ENCODE data around the gene DNHD1.

The DNHD1 gene, protein sequence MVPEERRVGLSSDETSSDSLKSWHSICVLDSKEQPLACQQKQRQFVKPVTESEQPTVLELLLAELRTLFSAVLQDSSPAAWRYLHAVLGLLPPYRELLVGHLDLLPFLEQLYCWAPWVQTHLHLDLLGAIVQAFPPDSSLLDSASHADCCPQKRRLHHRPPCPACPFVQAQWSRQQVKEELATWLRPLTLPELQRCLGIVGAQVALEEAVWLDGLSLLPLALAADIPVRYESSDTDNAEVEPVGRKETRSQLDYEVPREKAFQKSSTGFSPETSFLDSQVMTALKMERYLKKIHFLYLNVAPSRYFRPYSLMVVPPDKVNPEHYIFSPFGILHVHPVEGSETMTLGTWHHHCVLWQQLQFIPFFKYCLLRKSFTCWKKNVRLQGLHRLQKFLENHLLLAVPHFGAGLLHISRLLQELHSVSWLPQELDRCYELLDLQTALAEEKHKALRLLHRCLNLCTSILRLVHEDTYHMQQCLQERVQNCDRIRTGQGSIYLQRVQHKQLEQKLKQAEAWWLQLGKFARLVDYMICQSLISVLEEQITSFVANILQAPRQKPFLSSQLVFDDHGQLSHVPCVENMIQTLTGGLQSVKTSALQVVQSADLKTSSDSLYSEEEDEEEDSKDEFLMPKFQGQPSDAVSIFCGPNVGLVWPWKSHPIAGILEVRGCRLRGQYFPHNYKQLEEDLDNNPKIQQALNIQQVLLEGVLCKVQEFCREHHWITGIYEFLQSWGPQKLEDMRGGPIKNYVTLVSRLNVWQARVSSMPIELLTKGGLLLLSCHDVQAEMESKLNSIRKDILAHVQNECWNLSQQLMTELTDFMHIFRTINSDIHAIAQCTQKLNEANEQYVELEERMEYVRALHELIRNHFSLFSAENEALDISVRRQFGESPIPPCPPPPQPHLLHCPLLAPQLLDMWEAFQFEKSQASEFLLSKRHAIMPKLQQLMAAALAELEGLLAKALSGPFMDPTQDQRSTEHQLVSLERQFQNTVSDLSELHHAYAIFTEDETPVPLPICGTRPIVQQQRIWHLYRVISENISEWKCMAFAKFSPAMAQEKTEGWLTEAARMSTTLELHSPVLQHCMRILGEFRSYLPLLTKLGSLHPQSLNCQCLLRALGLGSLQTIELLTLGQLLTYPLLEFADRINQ (N-terminal part only)

DNA sequence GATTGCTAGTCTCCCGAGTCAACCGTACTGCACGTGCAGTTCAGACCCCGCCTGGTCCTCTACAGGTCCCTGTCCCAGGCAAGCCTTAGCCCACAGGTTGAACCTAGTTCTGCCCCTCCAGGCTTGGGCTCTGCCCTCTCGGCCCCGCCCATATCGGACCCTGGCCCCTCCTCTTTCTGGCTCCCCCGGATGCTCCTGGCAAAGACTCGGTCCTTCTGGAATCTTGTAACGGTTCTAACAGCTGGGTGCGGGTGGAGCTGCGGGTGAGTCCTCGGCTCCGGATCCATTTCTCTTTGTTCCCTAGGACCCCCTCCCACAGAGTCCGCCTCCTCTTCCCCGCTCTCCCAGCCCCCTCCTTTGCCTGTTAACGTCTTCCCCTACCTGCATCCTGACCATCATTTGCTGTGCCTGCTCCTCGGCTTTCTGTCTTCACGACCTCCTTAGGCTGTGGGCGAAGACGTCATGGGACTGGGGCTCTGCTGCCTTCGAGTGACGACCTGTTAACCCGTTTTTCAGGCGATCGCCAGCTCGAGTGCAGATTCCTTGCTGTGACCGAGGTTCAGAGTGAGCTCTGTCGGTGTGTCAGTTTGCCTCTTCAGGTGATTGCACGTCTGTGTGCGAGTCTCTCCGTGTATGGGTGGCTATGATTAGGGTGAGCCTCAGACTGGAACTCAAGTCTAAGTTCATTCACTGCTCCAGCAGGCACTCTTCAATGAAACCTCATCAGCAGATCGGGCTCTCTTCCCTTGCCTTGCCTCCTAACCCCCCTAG is at the start of gene DNHD1:
Gene DNHD1 (plus strand): TSS at position 212 of the 771 bp plus-strand sequence. CDS start 936 bp downstream, outside the sequence.
- no peak for DNase-seq

DNA sequence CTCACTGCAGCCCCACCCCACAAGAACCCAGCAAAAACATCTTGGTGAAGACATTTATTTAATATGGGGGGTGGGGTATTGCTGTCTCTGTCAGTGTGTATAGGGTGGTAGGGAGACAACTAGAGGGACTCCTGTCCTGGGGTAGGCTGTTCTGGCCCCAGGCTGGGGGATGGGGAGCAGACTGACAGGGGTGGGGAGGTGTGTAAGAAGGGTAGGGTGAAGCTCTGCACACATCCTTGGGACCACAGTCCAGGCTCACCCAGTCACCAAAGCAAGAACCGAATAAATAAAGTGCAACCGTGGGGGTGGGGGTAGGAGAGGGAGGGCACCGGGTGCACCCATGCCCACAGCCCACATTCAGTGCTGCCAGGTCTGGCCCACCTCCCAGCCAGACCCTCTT is 48.5 kb upstream of the DNHD1 start:
- DNase-seq = no peak

DNA sequence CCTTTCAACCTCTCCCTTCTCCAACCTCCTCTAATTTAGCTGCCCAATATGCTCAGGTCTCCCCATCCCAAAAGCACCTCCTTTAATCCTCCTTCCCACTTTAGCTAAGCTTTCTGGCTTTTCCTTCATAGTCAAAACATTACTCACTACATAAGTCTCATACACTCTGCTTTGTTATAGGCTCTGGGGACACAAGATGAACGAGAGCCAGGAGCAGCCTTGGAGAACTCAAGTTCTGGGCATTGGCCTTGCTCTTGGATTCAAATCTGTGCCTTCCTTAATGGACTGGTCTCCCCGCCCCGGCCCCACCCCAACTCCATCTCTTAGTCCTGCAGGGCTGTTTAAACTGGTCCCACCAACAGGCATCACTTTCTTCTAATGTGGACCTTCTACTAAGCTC is 44.9 kb upstream of the DNHD1 start:
- no peak for DNase-seq

DNA sequence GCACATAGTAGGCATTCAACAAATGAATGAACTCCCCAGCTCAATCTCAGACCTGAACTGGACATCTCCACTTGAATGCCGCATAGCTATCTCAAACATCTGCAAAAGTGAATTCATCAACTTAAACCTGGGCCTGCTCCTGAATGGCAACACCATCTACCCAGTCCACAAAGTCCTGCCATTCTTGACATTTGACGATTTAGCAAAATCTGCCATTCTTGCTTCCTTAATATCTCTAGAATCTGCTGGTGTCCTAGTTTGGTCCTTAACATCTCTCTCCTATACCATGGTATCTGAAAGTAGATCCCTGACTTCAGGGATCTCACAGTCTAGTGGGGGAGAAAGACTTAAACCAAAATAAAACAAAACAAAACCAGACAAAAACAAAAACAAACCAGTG is 43.9 kb upstream of the DNHD1 start:
- no peak for DNase-seq

DNA sequence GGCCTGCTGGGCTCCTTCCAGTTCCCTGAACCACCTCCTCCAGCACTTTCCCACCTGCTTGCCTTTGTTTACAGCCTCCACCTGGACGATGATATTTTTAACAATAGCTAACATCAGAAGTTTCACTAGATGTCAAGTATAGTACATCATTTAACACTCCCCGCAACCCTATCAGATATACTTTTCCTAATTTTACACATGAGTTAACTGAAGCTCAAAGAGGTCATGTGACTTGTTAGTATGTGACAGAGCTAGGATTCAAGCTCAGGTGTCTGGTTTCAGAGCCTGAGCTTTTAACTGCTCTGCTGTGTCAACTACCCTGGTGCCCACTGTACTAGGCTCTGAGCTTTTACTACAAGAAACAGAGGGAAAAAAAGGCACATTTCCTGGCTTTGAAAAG is 42.0 kb upstream of the DNHD1 start:
- no peak for DNase-seq

DNA sequence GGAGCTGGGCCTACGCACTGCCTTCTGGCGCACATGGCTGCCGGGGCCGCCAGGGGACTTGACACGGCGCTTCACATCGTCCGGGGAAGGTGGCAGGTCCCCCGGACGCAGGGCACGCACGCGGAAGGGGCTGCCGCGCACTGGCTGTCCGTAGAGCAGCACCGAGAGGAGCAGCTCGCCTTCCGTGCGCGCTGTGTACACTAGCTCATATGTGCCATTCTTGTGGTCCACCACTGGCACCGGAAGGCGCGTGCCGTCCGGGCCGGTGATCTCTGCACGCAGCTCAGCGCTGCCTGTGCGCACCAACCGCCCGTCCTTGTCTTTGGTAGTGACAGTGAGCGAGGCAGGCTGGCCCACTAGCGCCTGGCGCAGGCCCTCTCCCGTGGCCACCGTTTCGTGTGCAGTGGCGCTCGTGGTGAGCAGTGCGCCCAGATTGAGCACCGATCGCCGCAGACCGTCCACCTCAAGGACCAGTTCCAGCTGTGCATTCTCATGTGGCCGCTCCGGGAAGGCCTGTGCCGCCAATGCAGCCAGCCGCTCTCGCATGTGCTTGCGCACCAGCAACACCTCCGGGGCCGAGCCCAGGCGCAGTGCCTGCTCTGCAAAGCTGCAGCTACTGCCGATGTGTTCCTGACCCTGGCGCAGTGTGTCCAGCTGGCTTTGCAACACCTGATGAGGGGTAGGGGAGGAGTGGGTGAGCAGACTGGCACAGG is 40.6 kb upstream of the DNHD1 start:
- no peak for DNase-seq

DNA sequence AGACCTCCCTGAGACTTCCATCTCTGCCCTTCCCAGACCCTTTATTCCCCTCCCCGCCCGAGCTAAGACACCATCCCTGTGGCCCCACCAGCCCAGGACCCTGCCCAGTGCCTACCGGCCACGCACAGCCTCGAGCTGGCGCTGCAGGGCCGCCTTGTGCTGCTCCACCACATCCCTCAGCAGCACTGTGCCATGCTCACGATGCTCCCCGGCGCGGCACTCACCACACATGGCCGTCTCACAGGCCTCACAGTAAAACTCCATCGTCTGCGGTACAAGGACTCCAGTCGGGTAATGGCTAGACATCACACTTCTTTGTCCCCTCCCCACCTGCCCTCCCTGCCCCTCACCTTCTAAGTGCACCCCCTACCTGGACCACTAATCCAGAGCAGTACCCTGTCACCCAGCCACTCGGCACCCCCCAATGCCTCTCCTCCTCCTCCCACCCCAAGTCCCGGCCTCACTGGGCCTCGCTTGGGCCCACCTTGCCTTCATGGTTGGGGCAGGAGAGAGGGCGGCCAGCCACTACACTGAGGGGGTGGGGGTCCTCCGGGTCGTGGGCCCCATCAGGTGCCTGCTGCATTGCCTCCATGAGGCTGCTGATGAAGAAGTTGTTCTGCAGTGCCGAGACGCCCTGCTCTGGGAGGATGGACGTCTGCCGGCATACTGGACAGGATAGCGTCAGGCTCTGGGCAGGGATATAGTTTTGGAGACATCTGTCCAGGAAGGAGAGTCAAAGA is 39.3 kb upstream of the DNHD1 start:
- DNase-seq = no peak

DNA sequence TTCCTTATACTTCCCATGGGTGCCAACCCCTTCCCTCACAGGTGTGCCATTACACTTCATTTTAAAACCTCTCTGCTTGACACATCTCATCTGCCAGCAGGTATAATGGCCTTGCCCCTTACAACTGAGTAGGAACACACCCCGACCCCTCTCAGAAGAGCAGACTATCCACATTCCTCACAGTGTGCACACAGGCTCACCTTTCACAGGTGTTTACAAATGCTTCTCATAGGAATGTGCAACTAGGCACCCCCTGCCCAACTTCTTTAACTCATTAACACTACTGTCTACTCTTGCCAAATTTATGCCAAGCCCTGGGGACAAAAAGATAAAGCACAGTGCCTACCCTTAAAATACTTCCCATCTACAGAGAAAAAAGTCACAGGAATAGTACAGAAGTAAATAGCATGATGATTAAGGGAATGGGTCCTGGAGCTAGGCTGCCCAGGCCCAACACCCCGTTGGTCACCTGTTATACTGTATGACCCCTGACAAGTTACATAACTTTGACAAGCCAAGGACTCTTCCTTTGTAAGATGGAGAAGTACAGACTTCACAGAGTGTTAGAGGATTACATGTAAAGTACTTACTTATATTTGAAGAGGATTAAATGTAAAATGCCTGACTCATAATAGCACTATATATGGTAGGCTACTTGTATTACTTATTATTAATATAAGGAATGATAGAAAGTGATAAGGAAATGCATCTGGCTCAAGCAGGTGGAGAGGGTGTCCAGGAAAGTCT is 38.6 kb upstream of the DNHD1 start:
- no peak for DNase-seq

DNA sequence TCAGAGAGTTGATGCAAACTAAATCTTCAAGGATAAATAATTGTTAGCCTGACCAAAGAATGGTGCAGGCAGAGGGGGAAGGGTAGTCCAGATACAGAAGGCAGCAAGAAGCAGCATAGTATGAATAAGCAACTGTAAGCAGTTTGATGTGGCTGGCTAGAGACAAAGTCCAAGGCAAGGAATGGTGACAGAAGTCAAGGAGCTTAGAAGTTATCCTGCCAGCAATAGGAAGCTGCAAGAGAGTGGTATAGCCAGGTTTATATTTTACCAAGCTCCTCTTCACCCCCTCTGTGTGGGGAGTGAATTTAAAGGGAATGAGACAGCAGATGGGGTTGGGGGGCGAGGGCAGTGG is 38.0 kb upstream of the DNHD1 start:
- DNase-seq = no peak

DNA sequence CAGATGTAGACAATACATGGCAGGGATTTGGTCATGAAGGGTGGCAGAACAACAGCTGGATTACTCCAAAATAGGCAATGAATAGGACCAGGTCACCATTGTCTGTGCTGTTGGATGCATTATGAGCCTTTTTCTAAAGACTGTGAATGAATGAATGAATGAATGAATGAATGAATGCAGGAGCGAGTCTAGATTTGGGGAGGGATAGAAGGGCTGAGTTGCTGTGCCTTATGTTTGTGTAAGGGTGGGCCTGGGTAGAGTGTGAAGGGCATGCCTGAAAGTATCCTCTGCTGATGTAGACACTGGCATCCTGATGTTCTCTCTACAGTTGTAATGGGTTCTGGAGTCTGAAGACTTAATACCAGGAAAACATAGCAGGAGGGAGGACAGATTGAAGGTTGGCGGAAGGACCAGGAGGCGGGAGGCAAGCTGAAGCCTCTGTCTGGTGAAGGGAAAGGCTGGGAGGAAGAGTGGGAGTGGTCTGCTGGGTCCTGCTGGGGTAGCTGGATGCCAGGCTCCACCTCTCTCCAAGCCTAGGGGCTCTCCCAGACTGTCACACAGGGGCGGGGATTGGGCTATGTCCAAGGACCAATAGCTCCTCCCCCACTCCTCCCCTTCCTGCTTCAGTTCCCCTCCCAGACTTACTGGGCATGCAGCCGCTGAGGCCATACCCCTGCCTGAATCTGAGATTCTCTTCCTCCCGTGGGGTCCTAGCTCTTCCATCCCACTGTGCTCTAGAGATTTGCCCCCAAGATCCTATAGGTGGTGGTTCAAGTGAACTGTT is 28.2 kb upstream of the DNHD1 start:
- DNase-seq = no peak

DNA sequence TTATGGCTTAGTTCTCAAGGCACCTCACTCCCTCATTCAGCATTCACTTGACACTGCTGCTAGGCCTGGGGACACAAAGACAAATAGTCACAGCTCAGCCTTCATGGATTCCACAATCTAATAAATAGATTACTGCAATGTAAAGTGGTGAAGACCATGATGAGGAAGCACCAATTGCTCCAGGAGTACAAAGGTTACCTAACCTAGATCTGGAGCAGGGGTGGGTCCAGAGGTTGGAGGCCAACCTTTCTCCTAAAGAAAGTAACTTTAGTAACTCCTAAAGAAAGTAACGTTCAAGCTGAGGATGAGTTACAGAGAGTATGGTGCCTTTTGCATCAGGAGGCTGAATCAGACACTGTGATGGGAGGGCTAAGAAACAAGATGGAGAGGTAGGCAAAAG is 27.5 kb upstream of the DNHD1 start:
- DNase-seq = no peak

DNA sequence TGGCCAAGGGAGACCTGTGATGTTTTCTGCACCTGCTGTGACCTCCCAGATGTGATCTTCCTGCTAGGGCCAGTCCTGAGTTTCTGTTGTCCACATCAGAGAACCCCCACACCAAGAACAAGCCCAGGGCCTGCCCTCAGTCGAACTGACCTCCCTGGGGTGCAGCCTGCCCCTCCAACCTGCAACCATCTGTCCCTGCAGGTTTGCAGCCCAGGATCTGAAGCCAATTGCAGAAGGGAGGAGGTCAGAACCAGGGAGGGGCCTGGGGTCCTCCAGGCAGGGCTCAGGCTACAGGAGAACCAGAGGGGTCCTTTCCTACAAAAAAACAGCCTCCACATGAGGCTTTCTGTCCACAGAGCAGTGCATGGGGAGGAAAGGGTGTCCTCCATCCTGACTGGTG is 24.1 kb upstream of the DNHD1 start:
- no peak for DNase-seq

DNA sequence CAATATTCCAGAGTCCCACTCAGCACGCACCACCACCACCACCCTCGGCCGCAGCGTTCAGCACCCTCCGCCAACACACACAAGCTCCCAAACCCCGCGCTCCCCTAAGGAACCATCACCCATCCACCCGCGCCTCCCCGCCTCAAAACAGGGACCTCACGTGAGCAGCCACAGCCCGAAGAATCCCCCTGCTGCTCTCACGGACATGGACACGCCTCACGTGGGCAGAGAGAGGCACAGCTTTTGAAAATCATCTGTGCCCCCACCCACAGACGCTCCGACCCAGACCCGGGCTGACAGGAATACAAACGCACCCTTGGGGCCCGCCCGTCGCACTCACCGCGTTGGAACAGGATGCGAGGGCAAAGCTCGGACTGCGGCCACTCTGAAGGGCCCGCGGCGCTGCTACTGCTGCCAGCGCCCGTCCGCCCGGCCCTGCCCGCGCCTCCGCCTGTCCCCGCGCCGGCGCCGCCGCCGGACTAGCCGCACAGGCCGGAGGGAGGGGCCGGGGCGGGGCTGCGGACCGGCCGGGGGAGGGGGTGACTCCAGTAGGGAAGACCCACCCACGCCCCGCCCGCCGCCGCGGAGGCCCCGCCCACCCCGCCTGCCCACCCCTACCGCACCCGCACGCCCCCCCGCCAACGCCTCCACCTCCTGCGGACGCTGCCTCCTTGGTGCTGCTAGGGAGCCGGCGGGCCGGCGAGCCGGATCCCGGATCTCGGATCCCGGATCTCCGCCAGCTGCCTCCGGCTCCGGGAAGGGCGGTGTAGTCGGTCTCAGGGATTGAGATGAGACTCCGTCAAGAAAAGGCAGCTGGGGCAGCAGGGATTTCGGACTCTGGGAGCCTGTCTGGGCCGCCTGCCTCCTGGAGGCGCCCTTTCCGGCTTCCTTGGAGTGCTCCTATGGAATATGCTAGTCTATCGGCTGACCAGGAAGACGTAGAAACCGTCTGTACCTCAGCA is 23.3 kb upstream of the DNHD1 start, which contains the start of gene TRIM3:
Gene TRIM3 (minus strand): TSS at position 491 of the 962 bp plus-strand sequence. CDS start 8,246 bp downstream, outside the sequence.
- DNase-seq = peak; percentile 84

DNA sequence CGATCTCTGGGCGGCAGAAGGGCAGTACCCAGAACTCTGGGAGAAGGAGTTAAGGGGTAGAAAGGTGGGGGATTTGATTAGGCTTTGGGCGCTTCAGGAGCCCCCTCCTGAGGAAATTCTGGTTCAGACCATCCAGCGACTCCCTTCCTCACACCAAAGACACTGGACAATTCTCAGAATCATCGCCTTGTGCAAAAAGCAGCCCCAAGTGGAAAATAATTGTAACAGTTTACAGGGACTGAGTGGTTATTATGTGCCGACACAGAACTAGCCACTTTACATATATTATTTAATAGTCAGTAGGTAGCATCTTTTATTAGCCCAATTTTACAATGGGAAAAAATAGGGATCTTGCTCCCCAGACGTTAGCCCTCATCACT is 22.7 kb upstream of the DNHD1 start:
- no peak for DNase-seq

DNA sequence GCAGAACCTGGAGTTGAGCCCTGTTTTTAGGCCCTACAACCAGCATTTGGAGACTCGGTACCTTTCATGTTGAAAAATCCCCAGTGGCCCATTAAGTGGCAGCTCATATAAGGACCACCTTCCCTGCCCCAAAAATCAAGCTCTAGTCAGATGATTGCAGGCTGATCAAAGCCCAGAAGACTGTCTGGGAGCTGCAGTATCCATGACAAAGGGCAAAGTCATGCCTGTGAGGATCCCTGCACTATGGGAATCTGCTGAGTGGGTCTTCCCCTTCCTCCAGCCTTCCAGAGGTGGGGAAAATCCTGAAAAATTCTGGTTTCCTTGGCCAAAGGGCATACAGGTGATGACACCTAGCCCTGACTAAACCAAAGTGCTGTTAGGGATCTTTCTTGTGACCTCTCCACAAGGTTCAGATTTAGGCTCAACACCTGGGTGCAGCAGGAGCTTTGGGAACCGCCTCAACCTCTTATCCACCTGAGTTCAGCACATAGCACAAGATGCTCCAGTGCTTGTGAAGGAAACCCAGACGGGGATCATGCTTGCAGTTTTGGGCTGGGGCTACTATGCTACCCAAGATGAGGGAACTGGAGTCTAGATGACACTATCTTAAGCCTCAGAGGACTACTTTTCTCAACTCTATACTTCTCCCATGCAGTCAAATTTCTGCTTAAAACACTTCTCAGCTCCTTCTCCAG is 22.1 kb upstream of the DNHD1 start:
- DNase-seq = no peak

DNA sequence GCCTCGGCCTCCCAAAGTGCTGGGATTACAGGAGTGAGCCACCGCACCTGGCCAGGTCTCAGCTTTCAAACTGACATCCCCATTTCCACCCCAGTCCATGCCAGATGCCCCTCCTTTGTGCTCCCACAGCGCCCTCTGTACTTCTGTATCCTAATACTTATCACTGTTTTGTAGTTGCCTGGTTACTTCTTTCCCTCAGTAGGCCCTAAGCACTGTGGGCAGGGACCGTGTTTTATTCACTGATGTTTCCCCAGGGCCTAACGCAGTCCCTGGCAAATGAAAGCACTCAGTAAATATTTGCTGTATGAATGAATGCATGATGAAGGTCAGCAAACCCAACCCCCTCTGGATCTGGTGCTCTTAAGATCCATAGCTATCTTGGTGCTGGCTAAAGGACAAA is 21.1 kb upstream of the DNHD1 start:
- no peak for DNase-seq

DNA sequence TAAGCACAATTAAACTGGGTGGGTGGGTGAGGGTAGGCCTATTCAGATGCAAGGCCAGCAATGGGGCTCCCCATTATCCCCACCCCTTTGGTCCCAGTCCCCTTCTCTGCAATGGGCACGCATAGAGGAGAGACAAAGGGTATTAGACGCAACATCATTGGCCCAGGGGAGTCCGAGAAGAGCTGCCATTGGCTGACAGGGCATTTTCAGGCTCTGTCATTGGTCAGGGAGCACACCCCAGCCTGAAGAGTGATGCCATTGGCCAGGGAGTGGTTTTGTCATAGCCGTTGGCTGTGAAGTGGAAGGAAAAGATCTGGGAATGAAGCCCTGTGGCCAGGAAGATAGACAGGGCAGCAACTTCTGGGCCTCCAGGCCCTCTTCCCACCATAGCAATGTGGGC is 20.5 kb upstream of the DNHD1 start:
- no peak for DNase-seq

Measured in activated CD8-positive, alpha-beta memory T cell treated with anti-CD3 and anti-CD28 coated beads for 24 hours (primary cell).